ENCODE results near the gene SCGB1D4.
"Not testable (repeated sequence)": the region's sequence is repeated elsewhere in the genome, so short reads cannot be mapped to it uniquely, and the experiment has no call there.

The SCGB1D4 gene

GRCh38 chr11:62298975-62299374 is at the start of gene SCGB1D4:
Gene SCGB1D4 (minus strand): TSS chr11:62299075. CDS start chr11:62299010, 65 bp downstream.
- no peak for DNase-seq

GRCh38 chr11:62345861-62346260 is 47.0 kb upstream of the SCGB1D4 start:
- no peak for DNase-seq

- DNase-seq: no peak
Measured at GRCh38 chr11:62344210-62344609, 45.3 kb upstream of the SCGB1D4 start.

GRCh38 chr11:62343646-62344190 is 44.8 kb upstream of the SCGB1D4 start:
- DNase-seq: not testable (repeated sequence)

- no peak for DNase-seq
Measured at GRCh38 chr11:62341588-62341987, 42.7 kb upstream of the SCGB1D4 start.

- no peak for DNase-seq
Measured at GRCh38 chr11:62340269-62340901, 41.5 kb upstream of the SCGB1D4 start.

GRCh38 chr11:62338218-62338617 is 39.3 kb upstream of the SCGB1D4 start:
- no peak for DNase-seq

GRCh38 chr11:62337303-62338181 is 38.7 kb upstream of the SCGB1D4 start, which contains the start of gene ASRGL1:
Gene ASRGL1 (plus strand): TSS chr11:62337448. CDS start chr11:62337978, 530 bp downstream.
- peak; percentile 72 for DNase-seq

- not testable (repeated sequence) for DNase-seq
Measured at GRCh38 chr11:62336949-62337302, 38.1 kb upstream of the SCGB1D4 start.

- no peak for DNase-seq
Measured at GRCh38 chr11:62333768-62334167, 34.9 kb upstream of the SCGB1D4 start.

GRCh38 chr11:62331264-62331663 is 32.4 kb upstream of the SCGB1D4 start:
- not testable (repeated sequence) for DNase-seq

- DNase-seq: not testable (repeated sequence)
Measured at GRCh38 chr11:62327541-62327940, 28.7 kb upstream of the SCGB1D4 start.

- not testable (repeated sequence) for DNase-seq
Measured at GRCh38 chr11:62326719-62327118, 27.8 kb upstream of the SCGB1D4 start.

- not testable (repeated sequence) for DNase-seq
Measured at GRCh38 chr11:62325781-62326180, 26.9 kb upstream of the SCGB1D4 start.

GRCh38 chr11:62324731-62325556 is 26.1 kb upstream of the SCGB1D4 start:
- no peak for DNase-seq

GRCh38 chr11:62322524-62322923 is 23.6 kb upstream of the SCGB1D4 start:
- no peak for DNase-seq

- DNase-seq: no peak
Measured at GRCh38 chr11:62315431-62315830, 16.6 kb upstream of the SCGB1D4 start.

GRCh38 chr11:62309991-62310390 is 11.1 kb upstream of the SCGB1D4 start:
- no peak for DNase-seq

- DNase-seq: no peak
Measured at GRCh38 chr11:62307950-62308349, 9.1 kb upstream of the SCGB1D4 start.

- no peak for DNase-seq
Measured at GRCh38 chr11:62306227-62306626, 7.4 kb upstream of the SCGB1D4 start.

GRCh38 chr11:62295504-62295903 is 3.4 kb downstream of the SCGB1D4 start:
- DNase-seq: no peak

- no peak for DNase-seq
Measured at GRCh38 chr11:62280452-62280851, 18.4 kb downstream of the SCGB1D4 start.

GRCh38 chr11:62273789-62274275 is 25.0 kb downstream of the SCGB1D4 start:
- no peak for DNase-seq
